ENCODE data around the gene L3MBTL4.

The L3MBTL4 gene

DNA sequence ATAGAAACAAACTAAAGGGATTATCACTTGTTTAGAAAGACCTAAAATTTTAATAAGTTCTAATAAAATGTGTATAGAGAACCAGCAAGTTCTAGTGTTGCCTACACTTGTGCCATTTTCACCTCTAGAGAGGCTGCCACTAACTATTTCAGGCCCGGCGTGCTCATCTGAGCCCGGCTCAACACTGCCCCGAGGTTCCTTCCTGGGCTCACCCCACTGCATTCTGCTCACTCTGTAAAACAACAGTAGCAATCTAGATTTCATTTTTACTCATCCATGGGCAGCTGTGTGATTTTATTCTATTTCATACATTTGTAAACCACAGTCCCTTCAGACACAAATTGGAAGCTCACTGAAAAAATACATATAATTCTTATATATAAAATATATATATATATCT is 253.2 kb downstream of the L3MBTL4 start:
- TF ChIP-seq, protein P1, sequence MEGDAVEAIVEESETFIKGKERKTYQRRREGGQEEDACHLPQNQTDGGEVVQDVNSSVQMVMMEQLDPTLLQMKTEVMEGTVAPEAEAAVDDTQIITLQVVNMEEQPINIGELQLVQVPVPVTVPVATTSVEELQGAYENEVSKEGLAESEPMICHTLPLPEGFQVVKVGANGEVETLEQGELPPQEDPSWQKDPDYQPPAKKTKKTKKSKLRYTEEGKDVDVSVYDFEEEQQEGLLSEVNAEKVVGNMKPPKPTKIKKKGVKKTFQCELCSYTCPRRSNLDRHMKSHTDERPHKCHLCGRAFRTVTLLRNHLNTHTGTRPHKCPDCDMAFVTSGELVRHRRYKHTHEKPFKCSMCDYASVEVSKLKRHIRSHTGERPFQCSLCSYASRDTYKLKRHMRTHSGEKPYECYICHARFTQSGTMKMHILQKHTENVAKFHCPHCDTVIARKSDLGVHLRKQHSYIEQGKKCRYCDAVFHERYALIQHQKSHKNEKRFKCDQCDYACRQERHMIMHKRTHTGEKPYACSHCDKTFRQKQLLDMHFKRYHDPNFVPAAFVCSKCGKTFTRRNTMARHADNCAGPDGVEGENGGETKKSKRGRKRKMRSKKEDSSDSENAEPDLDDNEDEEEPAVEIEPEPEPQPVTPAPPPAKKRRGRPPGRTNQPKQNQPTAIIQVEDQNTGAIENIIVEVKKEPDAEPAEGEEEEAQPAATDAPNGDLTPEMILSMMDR (IDR thresholded peaks at IDR 0.05; ENCODE audit: extremely low read depth, missing control alignments) = no peak
- peak; percentile 22 for DNase-seq (ENCODE audit: low spot score)

DNA sequence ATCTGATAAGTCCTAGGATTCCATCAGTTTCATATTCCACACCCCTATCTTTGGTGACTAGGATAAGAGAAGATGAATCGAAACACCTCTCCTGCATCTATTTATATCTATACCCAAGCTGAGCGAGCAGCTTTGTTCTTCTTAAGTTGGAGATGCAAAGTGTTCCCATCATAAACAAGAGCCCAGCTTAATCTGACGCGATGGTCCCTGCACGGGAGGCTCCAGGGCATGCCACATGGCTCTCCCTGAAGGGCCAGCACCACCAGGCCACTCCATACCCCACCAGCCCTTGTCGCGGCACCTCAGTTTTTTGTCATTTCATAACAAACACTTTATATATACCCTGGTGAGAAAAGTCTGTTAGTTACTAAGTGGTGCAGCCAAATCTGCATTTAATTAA is 255.3 kb downstream of the L3MBTL4 start:
- DNase-seq (ENCODE audit: low spot score) = no peak
- TF ChIP-seq, protein P1 (IDR thresholded peaks at IDR 0.05; ENCODE audit: extremely low read depth, missing control alignments) = no peak

DNA sequence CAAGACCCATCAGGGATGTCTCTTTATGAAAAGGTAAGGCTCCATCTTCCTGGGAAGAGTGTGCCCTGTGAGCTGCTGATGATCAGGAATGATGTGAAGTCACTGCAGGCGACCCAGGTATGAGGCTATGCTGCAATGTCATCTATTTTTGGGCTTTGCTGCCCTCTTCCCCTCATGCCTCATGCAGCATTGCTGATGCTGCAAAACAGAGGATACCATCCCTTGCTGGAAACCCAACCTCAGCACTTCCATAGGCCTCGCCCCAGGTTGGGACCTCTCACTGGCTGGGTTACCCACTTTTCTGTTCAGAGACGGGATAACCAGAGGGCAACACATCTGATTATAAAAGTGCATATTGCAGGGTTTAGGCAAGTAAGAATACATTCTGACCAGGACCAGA is 255.8 kb downstream of the L3MBTL4 start:
- TF ChIP-seq, protein P1 (IDR thresholded peaks at IDR 0.05; ENCODE audit: extremely low read depth, missing control alignments) = no peak
- no peak for DNase-seq (ENCODE audit: low spot score)

DNA sequence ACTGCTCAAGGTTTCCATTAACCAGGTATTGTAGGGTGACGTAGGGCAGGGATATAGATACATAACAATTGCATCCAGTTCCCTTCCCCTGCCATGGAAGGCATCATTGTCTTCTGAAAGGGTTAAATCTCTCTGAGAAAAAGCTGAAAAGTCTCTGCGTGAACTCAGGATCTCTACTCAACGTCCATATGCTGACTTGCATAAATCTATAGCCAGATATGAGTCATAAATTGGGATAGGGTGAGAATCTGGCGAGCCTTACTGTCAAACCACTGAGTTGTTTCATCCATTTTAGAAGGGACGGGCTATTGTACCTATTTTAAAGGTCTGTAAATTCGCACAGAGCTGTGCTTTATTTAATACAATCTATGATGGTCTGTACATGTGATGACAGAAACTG is 258.3 kb downstream of the L3MBTL4 start:
- no peak for DNase-seq (ENCODE audit: low spot score)
- TF ChIP-seq, protein P1 (IDR thresholded peaks at IDR 0.05; ENCODE audit: extremely low read depth, missing control alignments) = no peak

- TF ChIP-seq, protein P1 (IDR thresholded peaks at IDR 0.05; ENCODE audit: extremely low read depth, missing control alignments) = no peak
- DNase-seq (ENCODE audit: low spot score) = no peak
These were observed 259.0 kb downstream of the L3MBTL4 start for GRCh38 chr18:6155707-6156106.

DNA sequence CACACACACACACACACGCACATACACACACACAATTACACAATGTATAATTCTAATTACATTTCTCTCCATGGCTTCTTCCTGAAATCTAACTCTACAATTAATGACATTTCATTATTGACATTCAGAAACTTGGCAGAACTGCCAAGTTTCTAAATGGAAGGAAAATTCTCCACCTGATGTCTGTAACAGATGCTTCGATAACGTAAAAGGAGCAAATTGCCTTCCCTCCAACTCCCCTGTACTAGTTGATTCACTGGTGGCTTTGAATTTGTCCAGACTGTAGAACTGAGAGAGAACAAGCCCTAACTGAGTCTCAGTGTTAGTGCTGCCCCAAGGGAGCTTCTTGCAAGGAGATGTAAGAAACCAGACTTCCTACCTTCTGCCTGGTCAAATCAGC is 264.3 kb downstream of the L3MBTL4 start:
- TF ChIP-seq, protein P1 (IDR thresholded peaks at IDR 0.05; ENCODE audit: extremely low read depth, missing control alignments) = no peak
- no peak for DNase-seq (ENCODE audit: low spot score)

DNA sequence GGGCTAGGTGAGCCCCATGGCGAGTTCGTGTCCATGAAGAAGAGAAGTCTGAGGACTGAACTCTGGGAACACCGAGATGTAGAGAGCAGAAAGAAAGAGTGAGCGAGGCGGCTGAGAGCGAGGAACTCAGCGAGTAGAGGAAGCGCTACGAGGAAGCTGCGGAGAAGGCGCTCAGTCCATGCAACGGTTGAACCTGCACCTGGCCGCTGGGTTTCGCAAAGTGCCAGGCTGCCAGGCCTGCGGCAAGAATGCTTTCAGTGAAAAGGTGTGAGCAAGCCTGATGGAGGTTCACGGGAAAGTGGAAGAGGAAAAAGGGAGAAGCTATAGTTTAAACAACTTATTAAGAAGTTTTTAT is 268.4 kb downstream of the L3MBTL4 start:
- DNase-seq (ENCODE audit: low spot score) = no peak
- TF ChIP-seq, protein P1 (IDR thresholded peaks at IDR 0.05; ENCODE audit: extremely low read depth, missing control alignments) = no peak

Data from GM20000 (cell line).